SIG-M5 (cell line): ENCODE data around the gene CDK11A.
A peak's percentile ranks its signal among the peaks of the same experiment; 100 is the strongest.
"Not testable (repeated sequence)": the region's sequence is repeated elsewhere in the genome, so short reads cannot be mapped to it uniquely, and the experiment has no call there.

Experiments used
- DNase-seq: peaks from one replicate; lab custom pipeline; 2025; lab: John Stamatoyannopoulos, UW

The CDK11A gene

DNA sequence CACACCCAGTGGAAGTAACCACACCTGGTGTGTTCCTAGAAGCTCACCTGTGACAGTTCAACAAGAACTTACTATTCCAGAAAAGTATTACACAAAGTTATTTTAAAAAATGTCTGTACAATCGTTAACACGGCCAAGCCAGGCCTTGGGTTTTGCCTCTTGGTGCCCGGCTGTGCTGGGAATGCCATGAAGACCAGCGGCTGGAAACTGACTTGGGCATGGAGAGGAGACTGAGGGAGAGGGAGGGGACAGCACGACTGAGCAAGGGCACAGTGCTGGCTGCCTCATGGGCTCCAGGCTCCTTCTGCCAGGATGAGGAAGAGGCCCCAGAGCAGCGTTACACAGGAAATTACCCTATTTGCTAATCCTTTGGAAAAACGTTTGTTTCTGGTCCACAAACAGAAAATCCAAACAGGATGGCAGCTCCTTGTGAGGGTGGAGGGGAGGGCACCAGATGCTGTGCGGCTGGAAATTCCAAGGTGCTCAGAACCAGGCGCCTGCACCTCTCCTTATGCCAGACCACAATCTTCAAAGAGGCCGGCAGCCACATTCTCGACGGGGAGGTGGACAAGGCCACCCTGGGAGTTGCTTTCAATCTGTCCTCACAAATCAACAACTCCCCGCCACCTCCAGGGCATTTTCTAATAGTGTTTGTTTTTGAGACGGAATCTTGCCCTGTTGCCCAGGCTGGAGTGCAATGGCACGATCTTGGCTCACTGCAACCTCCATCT lies 61.2 kb downstream of the CDK11A start:
- DNase-seq = not testable (repeated sequence)

DNA sequence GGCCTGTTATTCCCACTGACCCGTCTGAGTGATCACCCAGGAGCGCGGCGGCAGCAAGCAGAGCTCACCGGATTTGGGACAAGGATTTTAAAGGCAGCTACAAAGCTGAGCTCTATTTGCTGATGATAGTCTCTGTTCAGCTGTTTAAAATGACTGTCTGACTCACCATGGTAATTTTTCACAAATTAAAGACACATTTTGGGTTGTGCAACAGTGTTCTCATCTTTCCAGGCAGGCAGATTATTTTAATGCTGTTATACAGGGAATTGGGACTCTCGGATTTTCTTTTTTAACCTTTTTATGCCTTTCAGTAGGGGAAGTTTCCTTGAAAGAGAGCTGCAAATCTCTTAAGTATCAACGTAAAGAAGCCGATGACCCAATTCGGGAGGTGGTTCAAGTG lies 61.8 kb downstream of the CDK11A start:
- DNase-seq = not testable (repeated sequence)

GRCh38 chr1:1658583-1659549 lies 65.3 kb downstream of the CDK11A start, which contains the start of gene CDK11B:
TSS of gene CDK11B (minus strand) at chr1:1659004. CDS start at chr1:1657485, 1,519 bp downstream.
- peak; percentile 44 for DNase-seq
